ENCODE data around the gene CCS.
A peak's percentile ranks its signal among the peaks of the same experiment; 100 is the strongest.

- TF ChIP-seq MAX (CRISPR knock-in tag; IDR thresholded peaks at IDR 0.05) (no peak), FOXK2 (conservative IDR thresholded peaks at IDR 0.05 in 1 of 2, IDR thresholded peaks at IDR 0.05 in 1 of 2; ENCODE audit: low read depth in 2 of 2) (no peak), MLX (CRISPR knock-in tag; conservative IDR thresholded peaks at IDR 0.05) (peak in 1 of 2 experiments; percentile 22; a peak in 1 of 4 replicates)
These were observed 24.3 kb downstream of the CCS start for GRCh38 chr11:66617155-66617834.
